HL-60/S4 treated with retinoic acid at 250 ng/mL for 4 days and 3 days (cell line): ENCODE data around the gene FBXO31.

ENCODE experiments used
- in situ Hi-C: fragments of 300-500 bp; cut with MboI; formaldehyde crosslinking; loops from 2 replicates; pipeline ENCODE4 v1.7.0; 2022; ENCODE audit warnings: low sequenced_read_pairs

The FBXO31 gene

GRCh38 chr16:87330646-87331045 is 52.9 kb downstream of the FBXO31 start:
- in situ Hi-C loops, result no loop called here

GRCh38 chr16:87330257-87330624 is 53.3 kb downstream of the FBXO31 start:
- in situ Hi-C loops, result no loop called here

DNA sequence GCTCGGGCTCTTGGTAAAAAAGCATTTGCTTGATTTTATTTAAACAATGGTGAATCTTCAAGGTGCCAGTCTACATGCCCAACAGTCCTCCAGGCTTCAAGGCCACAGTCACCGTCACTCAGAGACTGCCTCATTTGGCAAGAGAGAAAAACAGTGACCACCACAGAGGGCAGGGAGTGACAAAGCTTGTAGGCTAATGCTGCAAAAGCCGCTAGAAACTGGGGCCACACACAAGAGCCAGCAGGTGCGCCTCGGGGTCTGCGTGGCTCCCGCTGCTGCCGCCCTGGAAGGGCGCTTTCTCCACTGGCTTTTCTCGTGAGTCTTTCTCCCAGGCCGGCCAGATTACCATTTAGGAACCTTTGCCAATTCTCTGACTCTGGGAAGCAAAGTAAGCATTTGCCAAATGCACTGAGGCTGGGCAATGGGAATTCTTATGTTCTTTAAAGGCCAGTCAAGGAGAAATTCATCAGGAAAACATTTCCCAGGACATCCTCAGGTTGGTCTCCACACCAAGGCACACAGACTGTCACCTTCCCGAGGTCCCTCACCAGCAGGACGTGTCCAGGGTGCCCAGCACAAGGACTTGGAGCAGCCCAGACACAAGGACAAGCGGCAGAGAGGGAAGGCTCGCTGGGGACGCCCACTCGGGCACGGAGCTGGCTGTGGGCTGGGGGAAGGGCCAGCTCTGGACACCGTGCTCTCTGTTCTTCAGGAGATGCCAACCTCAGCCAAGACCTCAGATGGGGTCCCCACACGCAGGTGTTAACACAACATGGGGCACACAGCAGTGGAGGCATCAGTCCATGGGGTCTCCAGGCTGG is 53.9 kb downstream of the FBXO31 start:
- in situ Hi-C loops, result no loop called here

DNA sequence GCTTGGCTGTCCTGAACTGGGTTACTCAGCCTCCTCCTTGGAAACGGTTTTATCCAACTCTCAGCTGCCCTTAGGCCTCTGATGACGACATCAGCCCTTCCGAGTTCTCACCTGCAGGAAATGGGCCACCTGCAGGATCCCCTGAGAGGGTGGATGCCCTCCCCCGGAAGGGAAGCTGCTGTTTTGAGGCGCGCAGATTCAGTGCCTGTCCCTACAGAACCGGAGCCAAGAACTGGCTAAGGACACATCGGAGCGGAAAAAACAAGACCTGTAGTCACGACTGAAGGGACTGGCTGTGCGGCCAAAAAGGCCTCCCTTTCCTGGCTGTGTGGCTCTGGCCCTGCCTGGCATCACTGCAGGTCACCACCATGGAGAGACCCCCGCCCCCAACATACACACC is 54.7 kb downstream of the FBXO31 start:
- in situ Hi-C loops, result no loop called here

- in situ Hi-C loops, result no loop called here
Observed at GRCh38 chr16:87327798-87328495, 55.6 kb downstream of the FBXO31 start.

GRCh38 chr16:87326151-87326571 is 57.4 kb downstream of the FBXO31 start:
- in situ Hi-C loops, result no loop called here

DNA sequence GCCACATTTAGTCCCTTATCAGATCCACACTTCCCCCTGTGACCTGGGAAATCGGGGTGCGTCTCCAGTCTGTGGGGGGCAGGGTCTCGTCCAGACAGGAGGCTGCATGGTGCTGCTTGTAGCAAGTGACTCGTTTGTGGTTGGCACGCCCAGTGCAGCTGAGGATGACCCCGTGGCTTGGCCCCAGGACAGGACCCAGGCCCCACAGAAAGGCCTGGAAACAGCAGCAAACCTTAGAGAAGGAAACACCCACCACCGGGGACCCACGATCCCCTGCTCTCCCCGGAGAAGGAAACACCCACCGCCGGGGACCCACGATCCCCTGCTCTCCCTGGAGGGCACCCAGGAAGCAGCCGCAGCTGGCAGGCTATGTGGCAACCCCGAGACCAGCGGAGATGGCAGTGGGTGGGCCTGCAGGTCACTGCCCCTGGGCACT is 58.1 kb downstream of the FBXO31 start:
- in situ Hi-C loops, result no loop called here

DNA sequence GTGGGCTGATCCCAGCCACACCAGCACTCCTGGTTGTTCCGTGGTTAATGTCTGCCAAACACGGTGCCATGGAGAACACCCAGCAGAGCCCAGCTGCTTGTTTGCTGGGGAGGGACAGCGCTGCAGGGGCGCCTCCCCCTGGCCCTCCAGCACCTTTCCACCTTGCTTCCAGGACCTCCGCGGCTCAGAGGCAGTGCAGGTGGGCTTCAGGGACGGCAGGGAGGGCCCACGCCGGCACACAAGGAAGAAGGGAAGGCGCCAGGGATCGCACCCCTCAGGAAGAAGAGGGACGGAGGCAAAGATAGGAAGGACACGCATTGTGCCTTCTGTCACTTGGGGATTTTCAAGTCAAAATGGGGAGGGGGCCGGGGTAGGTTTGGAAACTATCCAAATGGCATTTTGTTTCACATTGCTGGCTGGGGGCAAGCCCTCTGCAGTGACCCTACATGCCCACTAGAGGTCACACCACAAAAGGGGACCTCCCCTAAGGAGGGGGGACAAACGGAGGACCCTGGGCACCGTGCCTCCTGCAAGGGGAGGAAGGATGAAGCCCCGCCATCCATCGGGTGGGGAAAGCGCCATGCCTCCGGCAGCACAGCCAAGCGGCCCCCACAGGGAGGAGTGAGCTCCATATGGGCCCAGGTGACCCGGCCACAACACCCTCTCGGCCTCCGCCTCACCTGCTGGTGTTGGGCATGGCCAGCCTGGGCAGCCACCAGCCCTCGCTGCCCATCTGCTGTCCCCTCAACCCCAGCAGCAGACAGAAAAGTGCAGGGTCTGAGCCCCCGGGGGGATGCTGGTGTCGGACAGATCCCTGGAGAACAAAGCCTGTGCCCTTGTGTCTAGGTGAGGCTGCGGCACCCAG is 58.9 kb downstream of the FBXO31 start:
- in situ Hi-C loops, result no loop called here

DNA sequence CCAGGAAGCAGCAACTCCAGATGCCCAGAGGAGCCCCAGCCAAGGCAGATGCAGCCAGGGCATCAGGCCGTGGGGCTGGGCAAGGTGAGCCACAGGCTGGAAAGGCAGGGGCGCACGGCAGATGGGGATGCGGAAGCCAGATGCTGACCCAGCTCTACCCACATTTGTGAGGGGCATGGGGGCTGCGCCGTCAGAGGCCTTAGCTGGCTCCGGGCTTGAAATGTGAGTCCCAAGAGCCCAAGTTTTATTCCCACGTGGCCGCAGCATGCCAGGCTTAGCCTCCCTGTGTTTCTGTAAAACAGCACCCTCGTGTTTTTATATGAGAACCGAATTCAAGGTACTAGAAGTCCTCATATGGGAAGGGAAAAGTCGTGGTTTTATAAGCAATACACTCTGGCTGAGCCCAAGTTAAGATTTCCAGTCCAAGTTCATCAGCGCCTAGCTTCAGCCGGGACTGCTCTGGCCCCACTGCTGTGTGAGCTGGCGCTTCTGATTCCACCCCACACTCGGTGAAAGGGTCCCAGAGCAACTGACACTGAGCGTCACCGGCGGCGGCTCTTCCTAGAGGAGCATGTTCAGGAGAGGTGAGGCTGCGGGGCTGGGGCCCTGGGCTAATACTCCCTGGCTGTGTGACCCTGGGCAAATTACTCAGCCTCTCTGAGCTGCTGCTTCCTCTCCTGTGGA is 59.7 kb downstream of the FBXO31 start:
- in situ Hi-C loops, result no loop called here

GRCh38 chr16:87322833-87323726 is 60.5 kb downstream of the FBXO31 start:
- in situ Hi-C loops, result no loop called here

GRCh38 chr16:87322360-87322759 is 61.2 kb downstream of the FBXO31 start:
- in situ Hi-C loops, result no loop called here

- in situ Hi-C loops, result no loop called here
Observed at GRCh38 chr16:87321336-87322107, 62.1 kb downstream of the FBXO31 start.

DNA sequence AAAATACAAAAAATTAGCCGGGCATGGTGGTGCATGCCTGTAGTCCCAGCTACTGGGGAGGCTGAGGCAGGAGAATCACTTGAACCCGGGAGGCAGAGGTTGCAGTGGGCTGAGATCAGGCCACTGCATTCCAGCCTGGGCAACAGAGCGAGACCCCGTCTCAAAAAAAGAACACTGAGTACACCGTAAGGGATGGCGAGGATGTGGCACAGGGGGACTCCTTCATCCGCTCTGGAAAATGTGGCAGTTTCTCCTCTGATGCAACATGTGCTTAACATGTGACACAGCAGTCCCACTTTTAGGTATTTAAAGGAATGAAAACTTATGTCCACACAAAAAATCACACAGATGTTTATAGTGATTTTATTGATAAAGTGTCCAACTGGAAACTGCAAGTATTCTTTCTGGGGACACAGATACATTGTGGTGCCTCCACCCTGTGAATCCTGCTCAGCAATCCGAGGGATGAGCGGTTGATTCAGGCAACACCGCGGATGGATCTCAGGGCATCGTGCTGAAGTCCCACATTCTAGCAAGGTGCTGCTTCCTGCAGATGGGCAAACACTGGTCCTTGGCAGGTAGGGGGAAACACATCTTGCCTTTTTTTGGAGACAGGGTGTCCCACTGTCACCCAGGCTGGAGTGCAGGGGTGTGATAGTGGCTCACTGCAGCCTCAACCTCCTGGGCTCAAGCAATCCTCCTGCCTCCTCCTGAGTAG is 62.9 kb downstream of the FBXO31 start:
- in situ Hi-C loops, result no loop called here

- in situ Hi-C loops, result no loop called here
Observed at GRCh38 chr16:87319997-87320491, 63.5 kb downstream of the FBXO31 start.

- in situ Hi-C loops, result no loop called here
Observed at GRCh38 chr16:87319011-87319410, 64.6 kb downstream of the FBXO31 start.

- in situ Hi-C loops, result no loop called here
Observed at GRCh38 chr16:87317750-87318644, 65.6 kb downstream of the FBXO31 start.
